HCT116 (cell line): ENCODE data around the gene CNFN.

Experiments used
- CEBPB ChIP-seq: IDR thresholded peaks from 2 replicates; pipeline ENCODE4 v1.6.1; 2012; ENCODE audit warnings: low read depth
- CTCF ChIP-seq, 3 experiments: fragments of 200-600 bp in 1 of 3; sonication (generic) in 1 of 3; IDR thresholded peaks in 2 of 3; conservative IDR thresholded peaks in 1 of 3; 2 replicates each; pipeline ENCODE4 v1.5.1; 2012 to 2017; ENCODE audit warnings: low read depth in 2 of 3, low read length in 2 of 3, antibody characterized with exemption in 1 of 3, borderline replicate concordance in 1 of 3, control low read depth in 1 of 3, mild to moderate bottlenecking in 1 of 3, mixed read lengths in 1 of 3, mixed run types in 1 of 3, moderate library complexity in 1 of 3; ENCODE audit not compliant: insufficient read depth in 1 of 3
- EZH2phosphoT487 ChIP-seq: fragments of 200-600 bp; IDR thresholded peaks from 2 replicates; pipeline ENCODE4 v1.6.1; 2018; ENCODE audit warnings: antibody characterized with exemption, borderline replicate concordance
- JUND ChIP-seq: IDR thresholded peaks from 2 replicates; pipeline ENCODE4 v1.6.1; 2012
- MAX ChIP-seq: IDR thresholded peaks from 2 replicates; pipeline ENCODE4 v1.6.1; 2012
- POLR2A ChIP-seq: IDR thresholded peaks from 2 replicates; pipeline ENCODE4 v1.7.0; 2011; ENCODE audit warnings: borderline replicate concordance; ENCODE audit not compliant: insufficient read depth, insufficient read length; ENCODE audit errors: extremely low read depth
- POLR2AphosphoS5 ChIP-seq: IDR thresholded peaks from 2 replicates; pipeline ENCODE4 v1.6.1; 2011; ENCODE audit warnings: mild to moderate bottlenecking, low read depth, low read length, moderate library complexity
- RAD21 ChIP-seq: IDR thresholded peaks from 2 replicates; pipeline ENCODE4 v1.6.1; 2012; ENCODE audit warnings: low read depth, mild to moderate bottlenecking
- REST ChIP-seq: IDR thresholded peaks from 2 replicates; pipeline ENCODE4 v1.6.1; 2012; ENCODE audit warnings: low read depth
- SIN3A ChIP-seq: IDR thresholded peaks from 2 replicates; pipeline ENCODE4 v1.6.1; 2012; ENCODE audit warnings: low read depth
- TCF7L2 ChIP-seq: IDR thresholded peaks from 2 replicates; pipeline ENCODE4 v1.7.0; 2011; ENCODE audit warnings: borderline replicate concordance, inconsistent platforms; ENCODE audit not compliant: insufficient read depth, insufficient read length; ENCODE audit errors: extremely low read depth
- YY1 ChIP-seq: IDR thresholded peaks from 2 replicates; pipeline ENCODE4 v1.6.1; 2011; ENCODE audit warnings: low read length, low read depth, moderate library complexity, mild to moderate bottlenecking; ENCODE audit not compliant: insufficient replicate concordance; ENCODE audit errors: extremely low read depth
- ZNF274 ChIP-seq: fragments of 200-500 bp; sonication (Bioruptor generic); IDR thresholded peaks from 2 replicates; pipeline ENCODE4 v1.6.1; 2014; ENCODE audit warnings: mild to moderate bottlenecking, low read depth, low read length, inconsistent platforms

- TF ChIP-seq JUND, result no peak
- TF ChIP-seq RAD21, result no peak
- no peak for TF ChIP-seq CTCF (IDR thresholded peaks at IDR 0.05 in 2 of 3, conservative IDR thresholded peaks at IDR 0.05 in 1 of 3; ENCODE audit: borderline replicate concordance in 1 of 3, insufficient read depth in 1 of 3, low read depth in 2 of 3, low read length in 2 of 3)
- TF ChIP-seq REST, result no peak
- no peak for TF ChIP-seq MAX
- TF ChIP-seq YY1, result no peak
- TF ChIP-seq POLR2A, result no peak
- TF ChIP-seq POLR2AphosphoS5, result no peak
- TF ChIP-seq CEBPB, result no peak
- TF ChIP-seq EZH2phosphoT487, result no peak
- TF ChIP-seq TCF7L2, result no peak
- no peak for TF ChIP-seq ZNF274
- TF ChIP-seq SIN3A, result no peak
Observed at GRCh38 chr19:42361545-42361910, 28.6 kb downstream of the CNFN start.
